ENCODE results near the gene ZDHHC5. TPM values are rescaled to one million over a fixed set of nuclear protein-coding genes. Genes with fewer than 3 reads are reported as not detected.

ZDHHC5 gene
- total and polyA plus RNA-seq, 2 of the 13 experiments (the other 11 are each of a cell fraction or from before 2014, with no cell fraction given), result 26.6 to 34.0 TPM

DNA sequence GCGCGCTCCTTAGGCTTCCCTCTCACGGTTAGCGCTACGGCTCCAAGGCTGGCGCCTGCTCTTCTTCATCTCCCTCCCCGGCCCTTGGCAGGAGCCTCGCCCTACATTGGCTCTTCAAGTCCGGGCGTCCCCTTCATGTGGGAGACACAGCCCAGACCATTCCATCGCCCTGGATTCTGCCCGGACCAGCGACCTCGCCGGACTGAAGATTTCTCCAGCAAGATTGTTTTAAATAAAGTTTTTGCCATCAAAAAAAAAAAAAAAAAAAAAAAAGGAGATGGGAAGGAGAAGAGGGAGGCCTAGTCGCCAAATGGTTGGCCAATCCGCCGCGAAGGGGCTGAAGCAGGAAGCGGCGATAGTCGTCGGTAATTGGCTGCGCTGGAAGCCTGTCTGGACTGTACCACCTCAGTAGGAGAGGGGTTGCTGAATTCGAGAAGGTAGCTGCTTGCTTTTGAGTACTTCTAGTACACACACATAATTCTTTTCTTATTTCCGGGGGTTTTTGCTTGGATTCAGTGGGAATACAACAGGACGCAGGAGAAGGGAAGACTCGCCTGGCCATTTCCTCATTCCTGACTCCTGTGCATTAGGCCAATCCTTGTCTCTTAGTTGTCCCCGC lies 688 bp upstream of the ZDHHC5 start (continued):
- TF ChIP-seq, protein P1, sequence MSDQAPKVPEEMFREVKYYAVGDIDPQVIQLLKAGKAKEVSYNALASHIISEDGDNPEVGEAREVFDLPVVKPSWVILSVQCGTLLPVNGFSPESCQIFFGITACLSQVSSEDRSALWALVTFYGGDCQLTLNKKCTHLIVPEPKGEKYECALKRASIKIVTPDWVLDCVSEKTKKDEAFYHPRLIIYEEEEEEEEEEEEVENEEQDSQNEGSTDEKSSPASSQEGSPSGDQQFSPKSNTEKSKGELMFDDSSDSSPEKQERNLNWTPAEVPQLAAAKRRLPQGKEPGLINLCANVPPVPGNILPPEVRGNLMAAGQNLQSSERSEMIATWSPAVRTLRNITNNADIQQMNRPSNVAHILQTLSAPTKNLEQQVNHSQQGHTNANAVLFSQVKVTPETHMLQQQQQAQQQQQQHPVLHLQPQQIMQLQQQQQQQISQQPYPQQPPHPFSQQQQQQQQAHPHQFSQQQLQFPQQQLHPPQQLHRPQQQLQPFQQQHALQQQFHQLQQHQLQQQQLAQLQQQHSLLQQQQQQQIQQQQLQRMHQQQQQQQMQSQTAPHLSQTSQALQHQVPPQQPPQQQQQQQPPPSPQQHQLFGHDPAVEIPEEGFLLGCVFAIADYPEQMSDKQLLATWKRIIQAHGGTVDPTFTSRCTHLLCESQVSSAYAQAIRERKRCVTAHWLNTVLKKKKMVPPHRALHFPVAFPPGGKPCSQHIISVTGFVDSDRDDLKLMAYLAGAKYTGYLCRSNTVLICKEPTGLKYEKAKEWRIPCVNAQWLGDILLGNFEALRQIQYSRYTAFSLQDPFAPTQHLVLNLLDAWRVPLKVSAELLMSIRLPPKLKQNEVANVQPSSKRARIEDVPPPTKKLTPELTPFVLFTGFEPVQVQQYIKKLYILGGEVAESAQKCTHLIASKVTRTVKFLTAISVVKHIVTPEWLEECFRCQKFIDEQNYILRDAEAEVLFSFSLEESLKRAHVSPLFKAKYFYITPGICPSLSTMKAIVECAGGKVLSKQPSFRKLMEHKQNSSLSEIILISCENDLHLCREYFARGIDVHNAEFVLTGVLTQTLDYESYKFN (CRISPR knock-in tag; conservative IDR thresholded peaks at IDR 0.05), result no peak
- TF ChIP-seq, protein P2, sequence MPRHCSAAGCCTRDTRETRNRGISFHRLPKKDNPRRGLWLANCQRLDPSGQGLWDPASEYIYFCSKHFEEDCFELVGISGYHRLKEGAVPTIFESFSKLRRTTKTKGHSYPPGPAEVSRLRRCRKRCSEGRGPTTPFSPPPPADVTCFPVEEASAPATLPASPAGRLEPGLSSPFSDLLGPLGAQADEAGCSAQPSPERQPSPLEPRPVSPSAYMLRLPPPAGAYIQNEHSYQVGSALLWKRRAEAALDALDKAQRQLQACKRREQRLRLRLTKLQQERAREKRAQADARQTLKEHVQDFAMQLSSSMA (CRISPR knock-in tag; IDR thresholded peaks at IDR 0.05), result no peak
- TF ChIP-seq CBFB (CRISPR knock-in tag; IDR thresholded peaks at IDR 0.05) (no peak), GFI1 (CRISPR knock-in tag; IDR thresholded peaks at IDR 0.05; ENCODE audit: borderline replicate concordance) (0 out of 2 replicates have a peak, but pooled peaks have one; percentile 46), MTF1 (CRISPR knock-in tag; IDR thresholded peaks at IDR 0.05) (0 out of 2 replicates have a peak, but pooled peaks have one; percentile 8), ZNF382 (CRISPR knock-in tag; IDR thresholded peaks at IDR 0.05; ENCODE audit: borderline replicate concordance) (no peak), SP5 (CRISPR knock-in tag; IDR thresholded peaks at IDR 0.05; ENCODE audit: borderline replicate concordance, low read depth) (no peak), GATAD1 (CRISPR knock-in tag; IDR thresholded peaks at IDR 0.05) (no peak), ZNF709 (CRISPR knock-in tag; IDR thresholded peaks at IDR 0.05) (0 out of 2 replicates have a peak, but pooled peaks have one; percentile 37), ZFP90 (CRISPR knock-in tag; IDR thresholded peaks at IDR 0.05; ENCODE audit: borderline replicate concordance) (no peak)
- TF ChIP-seq, protein P3, sequence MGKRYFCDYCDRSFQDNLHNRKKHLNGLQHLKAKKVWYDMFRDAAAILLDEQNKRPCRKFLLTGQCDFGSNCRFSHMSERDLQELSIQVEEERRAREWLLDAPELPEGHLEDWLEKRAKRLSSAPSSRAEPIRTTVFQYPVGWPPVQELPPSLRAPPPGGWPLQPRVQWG (CRISPR knock-in tag; IDR thresholded peaks at IDR 0.05; ENCODE audit: borderline replicate concordance, low read depth), result no peak
- TF ChIP-seq, protein P4, sequence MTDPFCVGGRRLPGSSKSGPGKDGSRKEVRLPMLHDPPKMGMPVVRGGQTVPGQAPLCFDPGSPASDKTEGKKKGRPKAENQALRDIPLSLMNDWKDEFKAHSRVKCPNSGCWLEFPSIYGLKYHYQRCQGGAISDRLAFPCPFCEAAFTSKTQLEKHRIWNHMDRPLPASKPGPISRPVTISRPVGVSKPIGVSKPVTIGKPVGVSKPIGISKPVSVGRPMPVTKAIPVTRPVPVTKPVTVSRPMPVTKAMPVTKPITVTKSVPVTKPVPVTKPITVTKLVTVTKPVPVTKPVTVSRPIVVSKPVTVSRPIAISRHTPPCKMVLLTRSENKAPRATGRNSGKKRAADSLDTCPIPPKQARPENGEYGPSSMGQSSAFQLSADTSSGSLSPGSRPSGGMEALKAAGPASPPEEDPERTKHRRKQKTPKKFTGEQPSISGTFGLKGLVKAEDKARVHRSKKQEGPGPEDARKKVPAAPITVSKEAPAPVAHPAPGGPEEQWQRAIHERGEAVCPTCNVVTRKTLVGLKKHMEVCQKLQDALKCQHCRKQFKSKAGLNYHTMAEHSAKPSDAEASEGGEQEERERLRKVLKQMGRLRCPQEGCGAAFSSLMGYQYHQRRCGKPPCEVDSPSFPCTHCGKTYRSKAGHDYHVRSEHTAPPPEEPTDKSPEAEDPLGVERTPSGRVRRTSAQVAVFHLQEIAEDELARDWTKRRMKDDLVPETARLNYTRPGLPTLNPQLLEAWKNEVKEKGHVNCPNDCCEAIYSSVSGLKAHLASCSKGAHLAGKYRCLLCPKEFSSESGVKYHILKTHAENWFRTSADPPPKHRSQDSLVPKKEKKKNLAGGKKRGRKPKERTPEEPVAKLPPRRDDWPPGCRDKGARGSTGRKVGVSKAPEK (CRISPR knock-in tag; IDR thresholded peaks at IDR 0.05; ENCODE audit: borderline replicate concordance), result no peak
- TF ChIP-seq, protein P5, sequence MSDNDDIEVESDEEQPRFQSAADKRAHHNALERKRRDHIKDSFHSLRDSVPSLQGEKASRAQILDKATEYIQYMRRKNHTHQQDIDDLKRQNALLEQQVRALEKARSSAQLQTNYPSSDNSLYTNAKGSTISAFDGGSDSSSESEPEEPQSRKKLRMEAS (IDR thresholded peaks at IDR 0.05), result no peak; the same call in 1 of the 2 replicates
- TF ChIP-seq, protein P6, sequence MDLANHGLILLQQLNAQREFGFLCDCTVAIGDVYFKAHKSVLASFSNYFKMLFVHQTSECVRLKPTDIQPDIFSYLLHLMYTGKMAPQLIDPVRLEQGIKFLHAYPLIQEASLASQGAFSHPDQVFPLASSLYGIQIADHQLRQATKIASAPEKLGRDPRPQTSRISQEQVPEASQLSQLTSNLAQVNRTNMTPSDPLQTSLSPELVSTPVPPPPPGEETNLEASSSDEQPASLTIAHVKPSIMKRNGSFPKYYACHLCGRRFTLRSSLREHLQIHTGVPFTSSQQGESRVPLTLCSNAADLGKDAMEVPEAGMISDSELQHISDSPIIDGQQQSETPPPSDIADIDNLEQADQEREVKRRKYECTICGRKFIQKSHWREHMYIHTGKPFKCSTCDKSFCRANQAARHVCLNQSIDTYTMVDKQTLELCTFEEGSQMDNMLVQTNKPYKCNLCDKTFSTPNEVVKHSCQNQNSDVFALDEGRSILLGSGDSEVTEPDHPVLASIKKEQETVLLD (CRISPR knock-in tag; IDR thresholded peaks at IDR 0.05; ENCODE audit: low read depth), result no peak
- TF ChIP-seq, protein P7, sequence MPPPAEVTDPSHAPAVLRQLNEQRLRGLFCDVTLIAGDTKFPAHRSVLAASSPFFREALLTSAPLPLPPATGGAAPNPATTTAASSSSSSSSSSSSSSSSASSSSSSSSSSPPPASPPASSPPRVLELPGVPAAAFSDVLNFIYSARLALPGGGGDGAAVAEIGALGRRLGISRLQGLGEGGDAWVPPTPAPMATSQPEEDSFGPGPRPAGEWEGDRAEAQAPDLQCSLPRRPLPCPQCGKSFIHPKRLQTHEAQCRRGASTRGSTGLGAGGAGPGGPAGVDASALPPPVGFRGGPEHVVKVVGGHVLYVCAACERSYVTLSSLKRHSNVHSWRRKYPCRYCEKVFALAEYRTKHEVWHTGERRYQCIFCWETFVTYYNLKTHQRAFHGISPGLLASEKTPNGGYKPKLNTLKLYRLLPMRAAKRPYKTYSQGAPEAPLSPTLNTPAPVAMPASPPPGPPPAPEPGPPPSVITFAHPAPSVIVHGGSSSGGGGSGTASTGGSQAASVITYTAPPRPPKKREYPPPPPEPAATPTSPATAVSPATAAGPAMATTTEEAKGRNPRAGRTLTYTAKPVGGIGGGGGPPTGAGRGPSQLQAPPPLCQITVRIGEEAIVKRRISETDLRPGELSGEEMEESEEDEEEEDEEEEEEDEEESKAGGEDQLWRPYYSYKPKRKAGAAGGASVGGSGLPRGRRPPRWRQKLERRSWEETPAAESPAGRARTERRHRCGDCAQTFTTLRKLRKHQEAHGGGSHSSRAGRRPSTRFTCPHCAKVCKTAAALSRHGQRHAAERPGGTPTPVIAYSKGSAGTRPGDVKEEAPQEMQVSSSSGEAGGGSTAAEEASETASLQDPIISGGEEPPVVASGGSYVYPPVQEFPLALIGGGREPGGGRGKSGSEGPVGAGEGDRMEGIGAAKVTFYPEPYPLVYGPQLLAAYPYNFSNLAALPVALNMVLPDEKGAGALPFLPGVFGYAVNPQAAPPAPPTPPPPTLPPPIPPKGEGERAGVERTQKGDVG (CRISPR knock-in tag; IDR thresholded peaks at IDR 0.05; ENCODE audit: borderline replicate concordance), result peak; percentile 42; the same call in 1 of the 2 replicates
